SK-N-SH treated with all-trans-retinoic acid at 6 μM for 48 hours (cell line): ENCODE data around the gene FAM174B.

ENCODE experiments used
- ATAC-seq: fragments of 200-7000 bp; cut with Tn5 transposase; 3 replicates; pipeline ENCODE4 v1.9.1; 2020; ENCODE audit warnings: mild to moderate bottlenecking, moderate library complexity
- ARNTL ChIP-seq: fragments of 450-650 bp; formaldehyde crosslinking; IDR thresholded peaks from 2 replicates; pipeline ENCODE4 v1.5.0; 2020; ENCODE audit warnings: low read depth, mild to moderate bottlenecking, moderate library complexity, borderline replicate concordance
- BACH2 ChIP-seq: fragments of 250-450 bp; sonication (Bioruptor Pico); IDR thresholded peaks from 2 replicates; pipeline ENCODE4 v1.9.0; 2021; ENCODE audit warnings: mild to moderate bottlenecking, borderline replicate concordance
- CSDC2 ChIP-seq: fragments of 250-450 bp; sonication (Bioruptor Pico); IDR thresholded peaks from 2 replicates; pipeline ENCODE4 v1.5.0; 2020; ENCODE audit warnings: mild to moderate bottlenecking, moderate library complexity
- GLIS3 ChIP-seq: fragments of 250-450 bp; sonication (Bioruptor Pico); IDR thresholded peaks from 2 replicates; pipeline ENCODE4 v1.5.0; 2020; ENCODE audit warnings: mild to moderate bottlenecking, moderate library complexity
- OSR1 ChIP-seq: fragments of 250-450 bp; sonication (Bioruptor Pico); IDR thresholded peaks from 2 replicates; pipeline ENCODE4 v1.8.0; 2022; ENCODE audit warnings: moderate library complexity, mild to moderate bottlenecking, inconsistent platforms
- RARB ChIP-seq: fragments of 250-450 bp; sonication (Bioruptor Pico); IDR thresholded peaks from 2 replicates; pipeline ENCODE4 v1.8.0; 2021; ENCODE audit warnings: mild to moderate bottlenecking, moderate library complexity
- SNAI2 ChIP-seq: fragments of 250-450 bp; sonication (Bioruptor Pico); IDR thresholded peaks from 2 replicates; pipeline ENCODE4 v1.5.0; 2020; ENCODE audit warnings: mild to moderate bottlenecking, moderate library complexity
- TCF4 ChIP-seq: fragments of 250-450 bp; sonication (Bioruptor Pico); IDR thresholded peaks from 2 replicates; pipeline ENCODE4 v1.8.0; 2021; ENCODE audit warnings: mild to moderate bottlenecking, moderate library complexity, borderline replicate concordance
- TOX ChIP-seq: fragments of 250-450 bp; sonication (Bioruptor Pico); IDR thresholded peaks from 2 replicates; pipeline ENCODE4 v1.8.0; 2021; ENCODE audit warnings: mild to moderate bottlenecking, moderate library complexity, borderline replicate concordance
- ZC3H10 ChIP-seq: fragments of 250-450 bp; sonication (Bioruptor Pico); IDR thresholded peaks from 2 replicates; pipeline ENCODE4 v1.5.1; 2021; ENCODE audit warnings: mild to moderate bottlenecking, moderate library complexity
- ZFP3 ChIP-seq: fragments of 250-450 bp; sonication (Bioruptor Pico); IDR thresholded peaks from 2 replicates; pipeline ENCODE4 v1.5.0; 2020; ENCODE audit warnings: mild to moderate bottlenecking, moderate library complexity
- ZFP30 ChIP-seq: fragments of 450-650 bp; formaldehyde crosslinking; IDR thresholded peaks from 2 replicates; pipeline ENCODE4 v1.5.0; 2022; ENCODE audit warnings: mild to moderate bottlenecking, moderate library complexity
- ZNF565 ChIP-seq: fragments of 450-650 bp; formaldehyde crosslinking; conservative IDR thresholded peaks from 2 replicates; pipeline ENCODE4 v1.5.0; 2020; ENCODE audit warnings: low read depth, mild to moderate bottlenecking, moderate library complexity
- ZNF70 ChIP-seq: fragments of 450-650 bp; formaldehyde crosslinking; IDR thresholded peaks from 2 replicates; pipeline ENCODE4 v1.5.0; 2020; ENCODE audit warnings: mild to moderate bottlenecking, moderate library complexity
- ZNF8 ChIP-seq: fragments of 450-650 bp; formaldehyde crosslinking; IDR thresholded peaks from 2 replicates; pipeline ENCODE4 v1.5.0; 2020; ENCODE audit warnings: mild to moderate bottlenecking, moderate library complexity
- TF ChIP-seq, protein P1 (sequence below): fragments of 250-450 bp; sonication (Bioruptor Pico); IDR thresholded peaks from 2 replicates; pipeline ENCODE4 v1.5.1; 2020; ENCODE audit warnings: low read depth, mild to moderate bottlenecking, moderate library complexity
- TF ChIP-seq, protein P2 (sequence below): fragments of 250-450 bp; sonication (Bioruptor Pico); IDR thresholded peaks from 2 replicates; pipeline ENCODE4 v1.5.1; 2021; ENCODE audit warnings: mild to moderate bottlenecking, moderate library complexity
- TF ChIP-seq, protein P3 (sequence below): fragments of 250-450 bp; sonication (Bioruptor Pico); IDR thresholded peaks from 2 replicates; pipeline ENCODE4 v1.8.0; 2021; ENCODE audit warnings: low read depth, mild to moderate bottlenecking, moderate library complexity, borderline replicate concordance
- TF ChIP-seq, protein P4 (sequence below): fragments of 250-450 bp; sonication (Bioruptor Pico); IDR thresholded peaks from 2 replicates; pipeline ENCODE4 v1.8.0; 2020; ENCODE audit warnings: mild to moderate bottlenecking, moderate library complexity, borderline replicate concordance
- TF ChIP-seq, protein P5 (sequence below): fragments of 250-450 bp; sonication (Bioruptor Pico); IDR thresholded peaks from 2 replicates; pipeline ENCODE4 v1.5.0; 2020; ENCODE audit warnings: mild to moderate bottlenecking, moderate library complexity

The FAM174B gene

DNA sequence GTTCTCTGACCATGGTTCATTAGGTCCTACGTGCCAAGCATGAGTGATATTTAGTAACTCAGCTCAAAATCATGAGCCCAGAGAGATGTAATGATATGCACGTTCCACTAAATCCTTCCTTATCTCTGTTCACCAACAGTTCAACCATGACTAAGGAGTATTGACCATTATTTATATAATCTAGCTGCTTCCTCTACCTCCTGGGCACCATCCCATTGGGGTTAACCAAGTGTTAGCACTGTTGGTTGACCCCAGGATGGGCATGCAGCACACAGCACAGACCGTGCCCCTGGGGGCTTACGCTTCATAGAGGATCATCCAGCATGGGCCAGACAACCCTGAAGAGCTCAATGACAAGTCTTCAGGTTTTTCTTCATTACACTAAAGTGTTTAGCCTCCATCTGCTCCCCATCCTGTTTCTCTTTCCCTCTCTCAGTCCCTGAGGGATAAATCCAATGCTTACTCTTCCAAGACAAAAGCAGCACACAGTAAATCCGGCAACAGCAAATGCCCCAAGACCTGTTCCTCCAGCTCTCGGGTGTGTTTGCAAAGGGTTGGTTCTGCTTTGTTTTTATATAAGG is 10.4 kb downstream of the FAM174B start:
- TF ChIP-seq TCF4, result no peak
- no peak for TF ChIP-seq BACH2 (CRISPR knock-in tag)
- no peak for TF ChIP-seq SNAI2
- TF ChIP-seq ZFP30 (CRISPR knock-in tag), result no peak
- TF ChIP-seq, protein P1, sequence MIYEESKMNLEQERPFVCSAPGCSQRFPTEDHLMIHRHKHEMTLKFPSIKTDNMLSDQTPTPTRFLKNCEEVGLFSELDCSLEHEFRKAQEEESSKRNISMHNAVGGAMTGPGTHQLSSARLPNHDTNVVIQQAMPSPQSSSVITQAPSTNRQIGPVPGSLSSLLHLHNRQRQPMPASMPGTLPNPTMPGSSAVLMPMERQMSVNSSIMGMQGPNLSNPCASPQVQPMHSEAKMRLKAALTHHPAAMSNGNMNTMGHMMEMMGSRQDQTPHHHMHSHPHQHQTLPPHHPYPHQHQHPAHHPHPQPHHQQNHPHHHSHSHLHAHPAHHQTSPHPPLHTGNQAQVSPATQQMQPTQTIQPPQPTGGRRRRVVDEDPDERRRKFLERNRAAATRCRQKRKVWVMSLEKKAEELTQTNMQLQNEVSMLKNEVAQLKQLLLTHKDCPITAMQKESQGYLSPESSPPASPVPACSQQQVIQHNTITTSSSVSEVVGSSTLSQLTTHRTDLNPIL, result no peak
- TF ChIP-seq TOX (CRISPR knock-in tag), result no peak
- TF ChIP-seq ZFP3 (CRISPR knock-in tag), result no peak
- TF ChIP-seq CSDC2 (CRISPR knock-in tag), result no peak
- TF ChIP-seq, protein P2, sequence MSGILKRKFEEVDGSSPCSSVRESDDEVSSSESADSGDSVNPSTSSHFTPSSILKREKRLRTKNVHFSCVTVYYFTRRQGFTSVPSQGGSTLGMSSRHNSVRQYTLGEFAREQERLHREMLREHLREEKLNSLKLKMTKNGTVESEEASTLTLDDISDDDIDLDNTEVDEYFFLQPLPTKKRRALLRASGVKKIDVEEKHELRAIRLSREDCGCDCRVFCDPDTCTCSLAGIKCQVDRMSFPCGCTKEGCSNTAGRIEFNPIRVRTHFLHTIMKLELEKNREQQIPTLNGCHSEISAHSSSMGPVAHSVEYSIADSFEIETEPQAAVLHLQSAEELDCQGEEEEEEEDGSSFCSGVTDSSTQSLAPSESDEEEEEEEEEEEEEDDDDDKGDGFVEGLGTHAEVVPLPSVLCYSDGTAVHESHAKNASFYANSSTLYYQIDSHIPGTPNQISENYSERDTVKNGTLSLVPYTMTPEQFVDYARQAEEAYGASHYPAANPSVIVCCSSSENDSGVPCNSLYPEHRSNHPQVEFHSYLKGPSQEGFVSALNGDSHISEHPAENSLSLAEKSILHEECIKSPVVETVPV, result no peak
- no peak for TF ChIP-seq ZNF8 (CRISPR knock-in tag)
- TF ChIP-seq RARB, result no peak
- no peak for TF ChIP-seq ZC3H10 (CRISPR knock-in tag)
- no peak for TF ChIP-seq ZNF565 (CRISPR knock-in tag)
- TF ChIP-seq, protein P3, sequence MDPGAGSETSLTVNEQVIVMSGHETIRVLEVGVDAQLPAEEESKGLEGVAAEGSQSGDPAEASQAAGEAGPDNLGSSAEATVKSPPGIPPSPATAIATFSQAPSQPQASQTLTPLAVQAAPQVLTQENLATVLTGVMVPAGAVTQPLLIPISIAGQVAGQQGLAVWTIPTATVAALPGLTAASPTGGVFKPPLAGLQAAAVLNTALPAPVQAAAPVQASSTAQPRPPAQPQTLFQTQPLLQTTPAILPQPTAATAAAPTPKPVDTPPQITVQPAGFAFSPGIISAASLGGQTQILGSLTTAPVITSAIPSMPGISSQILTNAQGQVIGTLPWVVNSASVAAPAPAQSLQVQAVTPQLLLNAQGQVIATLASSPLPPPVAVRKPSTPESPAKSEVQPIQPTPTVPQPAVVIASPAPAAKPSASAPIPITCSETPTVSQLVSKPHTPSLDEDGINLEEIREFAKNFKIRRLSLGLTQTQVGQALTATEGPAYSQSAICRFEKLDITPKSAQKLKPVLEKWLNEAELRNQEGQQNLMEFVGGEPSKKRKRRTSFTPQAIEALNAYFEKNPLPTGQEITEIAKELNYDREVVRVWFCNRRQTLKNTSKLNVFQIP (CRISPR knock-in tag), result no peak
- TF ChIP-seq ARNTL (CRISPR knock-in tag), result no peak
- no peak for TF ChIP-seq GLIS3 (CRISPR knock-in tag)
- TF ChIP-seq OSR1, result no peak
- no peak for TF ChIP-seq ZNF70 (CRISPR knock-in tag)
- ATAC-seq, result no peak

DNA sequence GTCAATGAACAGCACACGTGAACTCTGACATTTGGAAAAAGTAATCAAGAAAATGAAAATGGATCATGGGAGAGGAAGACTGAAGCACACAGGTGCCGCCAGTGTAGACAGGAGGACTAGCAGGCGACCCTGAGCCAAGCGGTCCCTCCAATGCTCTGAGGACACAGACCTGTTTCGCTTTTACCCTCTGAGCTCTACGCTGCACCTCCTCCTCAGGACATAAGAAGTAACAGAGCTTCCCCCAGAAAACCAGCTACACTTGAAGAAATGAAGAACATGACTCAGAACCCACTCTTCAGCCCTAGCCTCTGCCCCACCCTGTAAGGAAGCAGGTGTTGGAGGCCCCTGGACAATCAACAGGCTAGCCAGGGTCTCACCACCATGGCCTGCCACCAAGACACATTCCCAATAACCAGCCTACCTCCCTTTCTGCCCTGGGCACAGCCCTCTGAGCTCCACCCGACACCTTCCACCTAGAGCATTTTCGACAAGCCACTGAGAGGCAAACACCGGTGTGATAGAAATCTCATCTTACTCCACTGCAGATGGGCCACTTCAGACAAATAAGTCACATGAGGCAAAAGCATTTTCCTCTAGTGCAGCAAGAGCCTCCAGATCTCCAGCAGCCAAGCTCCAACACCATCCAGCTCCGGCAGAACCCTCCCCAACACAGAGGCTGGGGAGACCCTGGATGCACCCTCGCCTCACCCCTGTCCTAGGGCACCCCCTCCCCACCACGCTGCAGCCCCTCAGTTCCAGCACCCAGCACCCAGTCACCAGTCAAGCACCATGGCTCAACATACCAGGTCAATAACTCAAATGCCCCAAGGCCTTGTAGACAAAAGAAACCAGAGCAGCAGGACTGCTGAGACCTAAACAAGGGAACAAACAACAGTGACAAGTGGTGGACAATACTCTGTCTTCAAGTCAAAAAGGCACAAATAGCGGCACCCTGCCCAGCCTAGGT is 11.4 kb downstream of the FAM174B start:
- TF ChIP-seq OSR1 (no peak), ZFP3 (CRISPR knock-in tag) (no peak), ZNF565 (CRISPR knock-in tag) (no peak), ARNTL (CRISPR knock-in tag) (no peak), RARB (no peak), ZC3H10 (CRISPR knock-in tag) (no peak), TCF4 (no peak), ZNF8 (CRISPR knock-in tag) (no peak), ZFP30 (CRISPR knock-in tag) (no peak), SNAI2 (no peak), ZNF70 (CRISPR knock-in tag) (no peak), GLIS3 (CRISPR knock-in tag) (no peak), TOX (CRISPR knock-in tag) (no peak), BACH2 (CRISPR knock-in tag) (no peak)
- TF ChIP-seq, protein P2, result no peak
- TF ChIP-seq, protein P4, sequence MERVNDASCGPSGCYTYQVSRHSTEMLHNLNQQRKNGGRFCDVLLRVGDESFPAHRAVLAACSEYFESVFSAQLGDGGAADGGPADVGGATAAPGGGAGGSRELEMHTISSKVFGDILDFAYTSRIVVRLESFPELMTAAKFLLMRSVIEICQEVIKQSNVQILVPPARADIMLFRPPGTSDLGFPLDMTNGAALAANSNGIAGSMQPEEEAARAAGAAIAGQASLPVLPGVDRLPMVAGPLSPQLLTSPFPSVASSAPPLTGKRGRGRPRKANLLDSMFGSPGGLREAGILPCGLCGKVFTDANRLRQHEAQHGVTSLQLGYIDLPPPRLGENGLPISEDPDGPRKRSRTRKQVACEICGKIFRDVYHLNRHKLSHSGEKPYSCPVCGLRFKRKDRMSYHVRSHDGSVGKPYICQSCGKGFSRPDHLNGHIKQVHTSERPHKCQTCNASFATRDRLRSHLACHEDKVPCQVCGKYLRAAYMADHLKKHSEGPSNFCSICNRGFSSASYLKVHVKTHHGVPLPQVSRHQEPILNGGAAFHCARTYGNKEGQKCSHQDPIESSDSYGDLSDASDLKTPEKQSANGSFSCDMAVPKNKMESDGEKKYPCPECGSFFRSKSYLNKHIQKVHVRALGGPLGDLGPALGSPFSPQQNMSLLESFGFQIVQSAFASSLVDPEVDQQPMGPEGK (CRISPR knock-in tag), result no peak
- TF ChIP-seq, protein P1, result no peak
- TF ChIP-seq, protein P5, sequence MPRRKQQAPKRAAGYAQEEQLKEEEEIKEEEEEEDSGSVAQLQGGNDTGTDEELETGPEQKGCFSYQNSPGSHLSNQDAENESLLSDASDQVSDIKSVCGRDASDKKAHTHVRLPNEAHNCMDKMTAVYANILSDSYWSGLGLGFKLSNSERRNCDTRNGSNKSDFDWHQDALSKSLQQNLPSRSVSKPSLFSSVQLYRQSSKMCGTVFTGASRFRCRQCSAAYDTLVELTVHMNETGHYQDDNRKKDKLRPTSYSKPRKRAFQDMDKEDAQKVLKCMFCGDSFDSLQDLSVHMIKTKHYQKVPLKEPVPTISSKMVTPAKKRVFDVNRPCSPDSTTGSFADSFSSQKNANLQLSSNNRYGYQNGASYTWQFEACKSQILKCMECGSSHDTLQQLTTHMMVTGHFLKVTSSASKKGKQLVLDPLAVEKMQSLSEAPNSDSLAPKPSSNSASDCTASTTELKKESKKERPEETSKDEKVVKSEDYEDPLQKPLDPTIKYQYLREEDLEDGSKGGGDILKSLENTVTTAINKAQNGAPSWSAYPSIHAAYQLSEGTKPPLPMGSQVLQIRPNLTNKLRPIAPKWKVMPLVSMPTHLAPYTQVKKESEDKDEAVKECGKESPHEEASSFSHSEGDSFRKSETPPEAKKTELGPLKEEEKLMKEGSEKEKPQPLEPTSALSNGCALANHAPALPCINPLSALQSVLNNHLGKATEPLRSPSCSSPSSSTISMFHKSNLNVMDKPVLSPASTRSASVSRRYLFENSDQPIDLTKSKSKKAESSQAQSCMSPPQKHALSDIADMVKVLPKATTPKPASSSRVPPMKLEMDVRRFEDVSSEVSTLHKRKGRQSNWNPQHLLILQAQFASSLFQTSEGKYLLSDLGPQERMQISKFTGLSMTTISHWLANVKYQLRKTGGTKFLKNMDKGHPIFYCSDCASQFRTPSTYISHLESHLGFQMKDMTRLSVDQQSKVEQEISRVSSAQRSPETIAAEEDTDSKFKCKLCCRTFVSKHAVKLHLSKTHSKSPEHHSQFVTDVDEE (CRISPR knock-in tag), result no peak
- TF ChIP-seq, protein P3 (CRISPR knock-in tag), result no peak
- no peak for ATAC-seq
